Measurements from ENCODE around the gene C20orf202. TPM values are rescaled to one million over a fixed set of nuclear protein-coding genes. Genes with fewer than 3 reads are reported as not detected.

C20orf202 gene
- total RNA-seq, 4 donors from 2014 or later, result 0.73 to 0.83 TPM; not detected in 2

GRCh38 chr20:1190847-1191246 lies 12.4 kb upstream of the C20orf202 start:
- H3K27ac ChIP-seq, result no peak overlapping the region
- peaks cover 0 to 3% of the 10 kb centered on the region in 2 donors for H3K27me3 ChIP-seq
- TF ChIP-seq CTCF (IDR thresholded peaks at IDR 0.05), result no peak
- no peak for TF ChIP-seq POLR2A (IDR thresholded peaks at IDR 0.05)
- intact Hi-C loops (cut with DNase I; ENCODE audit: low total_unique reads), result no loop called here
- DNase-seq, result no peak
- H3K9me3 ChIP-seq, result no peaks in the 10 kb centered on the region
- no peak overlapping the region for H3K4me3 ChIP-seq
- H3K36me3 ChIP-seq, result no peaks in the 10 kb centered on the region
- no peaks in the 10 kb centered on the region for H3K4me1 ChIP-seq

- H3K4me3 ChIP-seq, result no peak overlapping the region
- H3K4me1 ChIP-seq, result no peaks in the 10 kb centered on the region
- H3K27ac ChIP-seq, result no peak overlapping the region
- no peaks in the 10 kb centered on the region for H3K27me3 ChIP-seq
- no peak for TF ChIP-seq CTCF (IDR thresholded peaks at IDR 0.05)
- TF ChIP-seq POLR2A (IDR thresholded peaks at IDR 0.05), result no peak
- H3K9me3 ChIP-seq, result no peaks in the 10 kb centered on the region
- intact Hi-C loops (cut with DNase I; ENCODE audit: low total_unique reads), result no loop called here
- H3K36me3 ChIP-seq, result no peaks in the 10 kb centered on the region
- no peak for DNase-seq
Observed at GRCh38 chr20:1191299-1191698, 12.0 kb upstream of the C20orf202 start.

- Histone ChIP-seq H3K36me3 (no peaks in the 10 kb centered on the region), H3K4me3 (no peak overlapping the region), H3K27ac (no peak overlapping the region), H3K9me3 (no peaks in the 10 kb centered on the region), H3K4me1 (no peaks in the 10 kb centered on the region), H3K27me3 (no peaks in the 10 kb centered on the region)
- intact Hi-C loops (cut with DNase I; ENCODE audit: low total_unique reads), result no loop called here
- no peak for TF ChIP-seq POLR2A (IDR thresholded peaks at IDR 0.05)
- DNase-seq, result no peak
Observed at GRCh38 chr20:1195226-1195625, 8.0 kb upstream of the C20orf202 start.

- Histone ChIP-seq H3K4me1 (no peaks in the 10 kb centered on the region), H3K27me3 (no peaks in the 10 kb centered on the region), H3K9me3 (no peaks in the 10 kb centered on the region), H3K4me3 (no peak overlapping the region), H3K27ac (no peak overlapping the region), H3K36me3 (no peaks in the 10 kb centered on the region)
- intact Hi-C loops (cut with DNase I; ENCODE audit: low total_unique reads), result no loop called here
- TF ChIP-seq POLR2A (IDR thresholded peaks at IDR 0.05) (no peak), CTCF (IDR thresholded peaks at IDR 0.05) (no peak)
- no peak for DNase-seq
Observed at GRCh38 chr20:1196634-1197033, 6.6 kb upstream of the C20orf202 start.

- no peak overlapping the region for H3K27ac ChIP-seq
- no peaks in the 10 kb centered on the region for H3K9me3 ChIP-seq
- no peaks in the 10 kb centered on the region for H3K36me3 ChIP-seq
- no peaks in the 10 kb centered on the region for H3K4me1 ChIP-seq
- no peaks in the 10 kb centered on the region for H3K27me3 ChIP-seq
- no peak for TF ChIP-seq POLR2A (IDR thresholded peaks at IDR 0.05)
- no peak for TF ChIP-seq CTCF (IDR thresholded peaks at IDR 0.05)
- H3K4me3 ChIP-seq, result no peak overlapping the region
- no peak for DNase-seq
- intact Hi-C loops (cut with DNase I; ENCODE audit: low total_unique reads), result no loop called here
Observed at GRCh38 chr20:1197801-1198200, 5.5 kb upstream of the C20orf202 start.

GRCh38 chr20:1198751-1199150 lies 4.5 kb upstream of the C20orf202 start:
- Histone ChIP-seq H3K9me3 (no peaks in the 10 kb centered on the region), H3K27me3 (no peaks in the 10 kb centered on the region), H3K27ac (no peak overlapping the region), H3K36me3 (no peaks in the 10 kb centered on the region), H3K4me1 (no peaks in the 10 kb centered on the region), H3K4me3 (no peak overlapping the region)
- no peak for TF ChIP-seq CTCF (IDR thresholded peaks at IDR 0.05)
- DNase-seq, result no peak
- intact Hi-C loops (cut with DNase I; ENCODE audit: low total_unique reads), result no loop called here
